ENCODE results near the gene PHETA1.

DNA sequence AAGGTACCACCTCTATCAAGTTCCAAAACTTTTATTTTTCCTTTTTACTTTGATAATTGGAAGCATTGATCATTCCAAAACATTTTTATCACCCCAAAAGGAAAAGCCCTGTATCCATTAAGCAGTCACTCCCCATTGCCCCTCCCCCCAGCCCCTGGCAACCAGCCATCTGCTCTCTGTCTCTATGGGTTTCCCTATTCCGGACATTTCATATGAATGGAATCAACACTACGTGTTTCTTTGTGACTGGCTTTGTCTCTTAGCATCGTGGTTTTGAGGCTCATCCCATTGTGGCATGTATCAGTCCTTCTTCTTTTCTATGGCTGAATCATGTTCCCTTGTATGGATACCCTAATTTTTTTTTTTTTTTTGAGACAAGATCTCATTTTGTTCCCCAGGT lies 18.0 kb upstream of the PHETA1 start:
- TF ChIP-seq, protein P1, sequence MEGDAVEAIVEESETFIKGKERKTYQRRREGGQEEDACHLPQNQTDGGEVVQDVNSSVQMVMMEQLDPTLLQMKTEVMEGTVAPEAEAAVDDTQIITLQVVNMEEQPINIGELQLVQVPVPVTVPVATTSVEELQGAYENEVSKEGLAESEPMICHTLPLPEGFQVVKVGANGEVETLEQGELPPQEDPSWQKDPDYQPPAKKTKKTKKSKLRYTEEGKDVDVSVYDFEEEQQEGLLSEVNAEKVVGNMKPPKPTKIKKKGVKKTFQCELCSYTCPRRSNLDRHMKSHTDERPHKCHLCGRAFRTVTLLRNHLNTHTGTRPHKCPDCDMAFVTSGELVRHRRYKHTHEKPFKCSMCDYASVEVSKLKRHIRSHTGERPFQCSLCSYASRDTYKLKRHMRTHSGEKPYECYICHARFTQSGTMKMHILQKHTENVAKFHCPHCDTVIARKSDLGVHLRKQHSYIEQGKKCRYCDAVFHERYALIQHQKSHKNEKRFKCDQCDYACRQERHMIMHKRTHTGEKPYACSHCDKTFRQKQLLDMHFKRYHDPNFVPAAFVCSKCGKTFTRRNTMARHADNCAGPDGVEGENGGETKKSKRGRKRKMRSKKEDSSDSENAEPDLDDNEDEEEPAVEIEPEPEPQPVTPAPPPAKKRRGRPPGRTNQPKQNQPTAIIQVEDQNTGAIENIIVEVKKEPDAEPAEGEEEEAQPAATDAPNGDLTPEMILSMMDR (IDR thresholded peaks at IDR 0.05): no peak
- TF ChIP-seq POLR2AphosphoS5 (IDR thresholded peaks at IDR 0.05; ENCODE audit: low read depth, low read length): no peak
- TF ChIP-seq, protein P2, sequence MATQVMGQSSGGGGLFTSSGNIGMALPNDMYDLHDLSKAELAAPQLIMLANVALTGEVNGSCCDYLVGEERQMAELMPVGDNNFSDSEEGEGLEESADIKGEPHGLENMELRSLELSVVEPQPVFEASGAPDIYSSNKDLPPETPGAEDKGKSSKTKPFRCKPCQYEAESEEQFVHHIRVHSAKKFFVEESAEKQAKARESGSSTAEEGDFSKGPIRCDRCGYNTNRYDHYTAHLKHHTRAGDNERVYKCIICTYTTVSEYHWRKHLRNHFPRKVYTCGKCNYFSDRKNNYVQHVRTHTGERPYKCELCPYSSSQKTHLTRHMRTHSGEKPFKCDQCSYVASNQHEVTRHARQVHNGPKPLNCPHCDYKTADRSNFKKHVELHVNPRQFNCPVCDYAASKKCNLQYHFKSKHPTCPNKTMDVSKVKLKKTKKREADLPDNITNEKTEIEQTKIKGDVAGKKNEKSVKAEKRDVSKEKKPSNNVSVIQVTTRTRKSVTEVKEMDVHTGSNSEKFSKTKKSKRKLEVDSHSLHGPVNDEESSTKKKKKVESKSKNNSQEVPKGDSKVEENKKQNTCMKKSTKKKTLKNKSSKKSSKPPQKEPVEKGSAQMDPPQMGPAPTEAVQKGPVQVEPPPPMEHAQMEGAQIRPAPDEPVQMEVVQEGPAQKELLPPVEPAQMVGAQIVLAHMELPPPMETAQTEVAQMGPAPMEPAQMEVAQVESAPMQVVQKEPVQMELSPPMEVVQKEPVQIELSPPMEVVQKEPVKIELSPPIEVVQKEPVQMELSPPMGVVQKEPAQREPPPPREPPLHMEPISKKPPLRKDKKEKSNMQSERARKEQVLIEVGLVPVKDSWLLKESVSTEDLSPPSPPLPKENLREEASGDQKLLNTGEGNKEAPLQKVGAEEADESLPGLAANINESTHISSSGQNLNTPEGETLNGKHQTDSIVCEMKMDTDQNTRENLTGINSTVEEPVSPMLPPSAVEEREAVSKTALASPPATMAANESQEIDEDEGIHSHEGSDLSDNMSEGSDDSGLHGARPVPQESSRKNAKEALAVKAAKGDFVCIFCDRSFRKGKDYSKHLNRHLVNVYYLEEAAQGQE (IDR thresholded peaks at IDR 0.05; ENCODE audit: insufficient read depth in 1 of 2, low read depth in 2 of 2, low read length in 1 of 2): no peak

All from Panc1 (cell line).